Endothelial cell of umbilical vein (primary cell): Measurements from ENCODE around the gene RAMP3. TPM values are rescaled to one million over a fixed set of nuclear protein-coding genes. Genes with fewer than 3 reads are reported as not detected.
"Not testable (repeated sequence)": the region's sequence is repeated elsewhere in the genome, so short reads cannot be mapped to it uniquely, and the experiment has no call there.

ENCODE experiments used
- BruUV-seq: library from RNA; stranded (reverse); fragments of 400-500 nt; replicated peaks from 2 replicates; lab custom pipeline; 2021; lab: Mats Ljungman, UMichigan
- CTCF ChIA-PET: fragments of 300-600, 350-600 bp; sonication (Branson Sonifier 250); formaldehyde crosslinking; loops from one replicate; lab custom pipeline; 2021; ENCODE audit warnings: antibody characterized with exemption, inconsistent platforms; lab: Charles Lee
- POLR2A ChIA-PET: fragments of 300-600, 350-600 bp; sonication (Branson Sonifier 250); formaldehyde crosslinking; loops from one replicate; lab custom pipeline; 2021; ENCODE audit warnings: antibody characterized with exemption, inconsistent platforms; lab: Charles Lee
- DNase-seq: peaks from one replicate; pipeline ENCODE4 v3.0.0-alpha.2; 2011; ENCODE audit warnings: low read depth, low spot score
- FAIRE-seq: peaks from 2 replicates; lab custom pipeline; 2011; peaks lifted over from hg19 to GRCh38; lab: Jason Lieb, UNC
- H2AFZ ChIP-seq: 2 replicates; pipeline ENCODE4 v1.6.0; 2012; ENCODE audit warnings: low read depth, low read length, control low read depth, inconsistent platforms
- H3K27ac ChIP-seq: 2 replicates; pipeline ENCODE4 v1.5.1; 2011; ENCODE audit warnings: low read depth, mild to moderate bottlenecking, control low read depth, low read length, moderate library complexity; ENCODE audit not compliant: insufficient read depth
- H3K27me3 ChIP-seq, 2 experiments: 2 replicates each; pipeline versions ENCODE4 v1.6.0 to v1.6.1; 2011; ENCODE audit warnings: low read length in 2 of 2, mixed read lengths in 1 of 2; ENCODE audit not compliant: control insufficient read depth in 2 of 2, insufficient read depth in 2 of 2
- H3K36me3 ChIP-seq, 2 experiments: 2 replicates in 1 of 2; 3 replicates in 1 of 2; pipeline ENCODE4 v1.5.1; 2011; ENCODE audit warnings: low read length in 2 of 2, mild to moderate bottlenecking in 1 of 2, moderate library complexity in 1 of 2; ENCODE audit not compliant: control insufficient read depth in 2 of 2, insufficient read depth in 2 of 2; ENCODE audit errors: extremely low read depth in 1 of 2
- H3K4me1 ChIP-seq: 3 replicates; pipeline ENCODE4 v1.5.1; 2011; ENCODE audit warnings: mild to moderate bottlenecking, low read length; ENCODE audit not compliant: control insufficient read depth, insufficient read depth; ENCODE audit errors: extremely low read depth
- H3K4me2 ChIP-seq: 2 replicates; pipeline ENCODE4 v1.6.1; 2011; ENCODE audit warnings: low read length, control low read depth, mixed read lengths; ENCODE audit not compliant: insufficient read depth
- H3K4me3 ChIP-seq, 3 experiments: fragments of 200-600 bp in 1 of 3; sonication (generic), shearing (Covaris generic) in 1 of 3; replicated peaks in 1 of 3; 2 replicates each; pipeline ENCODE4 v1.5.1; 2011 to 2016; ENCODE audit warnings: control low read depth in 3 of 3, low read length in 3 of 3, mild to moderate bottlenecking in 2 of 3, inconsistent platforms in 1 of 3, low read depth in 1 of 3, moderate library complexity in 1 of 3; ENCODE audit not compliant: insufficient read depth in 1 of 3
- H3K79me2 ChIP-seq: 2 replicates; pipeline ENCODE4 v1.6.0; 2012; ENCODE audit warnings: low read length, inconsistent platforms; ENCODE audit not compliant: control insufficient read depth, insufficient read depth
- H3K9ac ChIP-seq: replicated peaks from 2 replicates; pipeline ENCODE3; 2011; ENCODE audit warnings: low read length, control low read depth; ENCODE audit not compliant: insufficient read depth; ENCODE audit errors: extremely low read depth
- H3K9me1 ChIP-seq: replicated peaks from 3 replicates; pipeline ENCODE4 v1.6.0; 2011; ENCODE audit warnings: mild to moderate bottlenecking, low read length; ENCODE audit not compliant: control insufficient read depth, insufficient read depth; ENCODE audit errors: extremely low read depth
- H3K9me3 ChIP-seq: replicated peaks from 2 replicates; pipeline ENCODE4 v1.5.1; 2012; ENCODE audit warnings: low read length, inconsistent platforms; ENCODE audit not compliant: control insufficient read depth, insufficient read depth
- H4K20me1 ChIP-seq: replicated peaks from 2 replicates; pipeline ENCODE3; 2011; ENCODE audit warnings: mild to moderate bottlenecking, low read length; ENCODE audit not compliant: control insufficient read depth, insufficient read depth; ENCODE audit errors: extremely low read depth
- EZH2 ChIP-seq: IDR thresholded peaks from 2 replicates; pipeline ENCODE4 v1.6.1; 2012; ENCODE audit warnings: borderline replicate concordance, low read depth, mild to moderate bottlenecking, moderate library complexity, low read length, inconsistent platforms; ENCODE audit not compliant: severe bottlenecking
- FOS ChIP-seq: IDR thresholded peaks from 2 replicates; pipeline ENCODE4 v1.6.1; 2011; ENCODE audit warnings: mild to moderate bottlenecking, low read length, moderate library complexity, borderline replicate concordance; ENCODE audit not compliant: insufficient read depth
- GATA2 ChIP-seq: IDR thresholded peaks from 2 replicates; pipeline ENCODE4 v1.7.0; 2011; ENCODE audit warnings: low read depth, mild to moderate bottlenecking, moderate library complexity, mixed read lengths, low read length; ENCODE audit not compliant: insufficient read length, insufficient read depth
- JUN ChIP-seq: IDR thresholded peaks from 2 replicates; pipeline ENCODE4 v1.6.1; 2011; ENCODE audit warnings: borderline replicate concordance, low read depth; ENCODE audit not compliant: insufficient read length, insufficient read depth
- MYC ChIP-seq: IDR thresholded peaks from one replicate; pipeline ENCODE4 v1.6.1; 2011; ENCODE audit warnings: mild to moderate bottlenecking, low read depth, low read length
- POLR2A ChIP-seq: IDR thresholded peaks from 2 replicates; pipeline ENCODE4 v1.6.1; 2012; ENCODE audit warnings: low read depth, mild to moderate bottlenecking, control low read depth, low read length
- POLR2AphosphoS5 ChIP-seq: IDR thresholded peaks from 2 replicates; pipeline ENCODE4 v1.6.1; 2012; ENCODE audit warnings: low read depth, mild to moderate bottlenecking, control low read depth, low read length, moderate library complexity; ENCODE audit not compliant: insufficient read depth
- dilution Hi-C: fragments of 300-500 bp; cut with MboI; formaldehyde crosslinking; loops from one replicate; pipeline ENCODE4 v1.15.0; 2019; ENCODE audit warnings: low sequenced_read_pairs; ENCODE audit not compliant: extremely low pct_ligation_motif_present
- intact Hi-C: fragments of 100-400 bp; cut with micrococcal nuclease; formaldehyde crosslinking; loops from one replicate; pipeline ENCODE4 v1.10.0; 2022
- polyA plus RNA-seq, 4 experiments: library from polyadenylated mRNA; depleted of rRNA in 3 of 4; stranded (reverse) in 3 of 4; unstranded in 1 of 4; fragments of >200 nt; gene quantifications; 2 replicates each; pipeline versions ENCODE4 v1.2.1 to v1.2.3, GENCODE V29; 2011 to 2012; ENCODE audit warnings: missing spikeins in 1 of 4
- total RNA-seq: library from RNA; stranded (reverse); gene quantifications from 2 replicates; pipeline ENCODE4 v1.2.3, GENCODE V29; 2021
- TF ChIP-seq, protein P1 (sequence below), 2 donors: IDR thresholded peaks; 1 replicate in 1 of 2; 2 replicates in 1 of 2; pipeline ENCODE4 v1.5.1; 2011; ENCODE audit warnings: low read length in 2 of 2, mild to moderate bottlenecking in 2 of 2, moderate library complexity in 2 of 2, control low read depth in 1 of 2, inconsistent platforms in 1 of 2, low read depth in 1 of 2; ENCODE audit not compliant: insufficient read depth in 1 of 2; ENCODE audit errors: extremely low read depth in 1 of 2
- TF ChIP-seq, protein P2 (sequence below): IDR thresholded peaks from 2 replicates; pipeline ENCODE4 v1.6.1; 2011; ENCODE audit not compliant: insufficient read depth, insufficient read length

The RAMP3 gene
- total and polyA plus RNA-seq, 2 donors (not counting 3 experiments of a cell fraction or from before 2014, with no cell fraction given) = not detected

DNA sequence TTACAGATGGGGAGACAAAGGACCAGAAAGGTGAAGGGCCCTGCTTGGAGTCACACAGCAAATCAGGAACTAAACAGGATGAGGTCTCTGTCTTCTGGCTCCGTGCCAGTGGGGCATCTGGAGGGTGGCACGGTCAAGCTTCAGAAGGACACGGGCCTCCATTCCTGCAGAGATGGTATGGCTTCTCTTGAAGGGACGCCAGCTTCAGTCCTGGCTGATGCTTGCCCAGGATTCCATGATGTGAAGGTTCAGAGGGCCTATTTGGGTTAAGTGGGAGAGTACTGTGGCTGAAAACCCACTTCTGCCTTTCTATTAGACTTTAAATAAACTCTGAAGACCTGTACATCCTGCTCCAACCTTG, 6.1 kb downstream of the RAMP3 start:
- CTCF ChIA-PET = interaction anchor here (1.1 kb wide), 1 partner anchor 96 kb away, joined by 3 read pairs; no protein-coding TSS in a partner anchor

DNA sequence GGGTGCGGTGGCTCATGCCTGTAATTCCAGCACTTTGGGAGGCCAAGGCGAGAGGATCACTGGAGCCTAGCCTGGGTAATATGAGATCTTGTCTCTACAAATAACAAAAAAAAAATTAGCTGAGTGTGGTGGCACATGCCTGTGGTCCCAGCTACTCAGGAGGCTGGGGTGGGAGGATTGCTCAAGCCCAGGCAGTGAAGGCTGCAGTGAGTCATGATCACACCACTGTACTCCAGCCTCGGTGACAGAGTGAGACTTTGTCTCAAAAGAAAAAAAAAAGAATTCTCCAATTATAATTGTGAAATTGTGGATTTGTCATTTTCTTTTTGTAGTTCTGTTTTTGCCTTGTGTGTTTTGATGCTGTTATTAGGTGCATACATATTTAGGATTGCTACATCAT, 6.7 kb downstream of the RAMP3 start:
- H3K4me2 ChIP-seq, H2AFZ ChIP-seq, H4K20me1 ChIP-seq, H3K36me3 ChIP-seq, H3K27ac ChIP-seq, H3K4me3 ChIP-seq, DNase-seq, H3K9me1 ChIP-seq, H3K4me1 ChIP-seq, H3K9ac ChIP-seq, intact Hi-C loops, POLR2A ChIA-PET, dilution Hi-C loops, H3K79me2 ChIP-seq, H3K27me3 ChIP-seq, H3K9me3 ChIP-seq, BruUV-seq, FAIRE-seq: not testable (repeated sequence)
- CTCF ChIA-PET = interaction anchor here (1.1 kb wide), 1 partner anchor 95 kb away, joined by 3 read pairs; no protein-coding TSS in a partner anchor

More for the DNA sequence above, 6.1 kb downstream of the RAMP3 start:
- POLR2A ChIA-PET = no interaction called here
- FAIRE-seq (no peak), DNase-seq (no peak)
- Histone ChIP-seq H2AFZ (no peak overlapping the region), H3K4me2 (no peak overlapping the region), H4K20me1 (no peaks in the 10 kb centered on the region), H3K4me3 (no peak overlapping the region), H3K9me3 (no peaks in the 10 kb centered on the region), H3K9ac (no peak overlapping the region), H3K27me3 (peaks cover 5 to 7% of the 10 kb centered on the region in 2 experiments), H3K9me1 (no peaks in the 10 kb centered on the region), H3K79me2 (no peaks in the 10 kb centered on the region), H3K4me1 (no peaks in the 10 kb centered on the region), H3K36me3 (no peaks in the 10 kb centered on the region), H3K27ac (no peak overlapping the region)
- dilution Hi-C loops (no loop called here), intact Hi-C loops (no loop called here)
- BruUV-seq = no TSS peak
- TF ChIP-seq GATA2 = no peak
- no peak for TF ChIP-seq JUN
- TF ChIP-seq MYC = no peak
- TF ChIP-seq EZH2 = no peak
- TF ChIP-seq POLR2A = no peak
- TF ChIP-seq, protein P1, sequence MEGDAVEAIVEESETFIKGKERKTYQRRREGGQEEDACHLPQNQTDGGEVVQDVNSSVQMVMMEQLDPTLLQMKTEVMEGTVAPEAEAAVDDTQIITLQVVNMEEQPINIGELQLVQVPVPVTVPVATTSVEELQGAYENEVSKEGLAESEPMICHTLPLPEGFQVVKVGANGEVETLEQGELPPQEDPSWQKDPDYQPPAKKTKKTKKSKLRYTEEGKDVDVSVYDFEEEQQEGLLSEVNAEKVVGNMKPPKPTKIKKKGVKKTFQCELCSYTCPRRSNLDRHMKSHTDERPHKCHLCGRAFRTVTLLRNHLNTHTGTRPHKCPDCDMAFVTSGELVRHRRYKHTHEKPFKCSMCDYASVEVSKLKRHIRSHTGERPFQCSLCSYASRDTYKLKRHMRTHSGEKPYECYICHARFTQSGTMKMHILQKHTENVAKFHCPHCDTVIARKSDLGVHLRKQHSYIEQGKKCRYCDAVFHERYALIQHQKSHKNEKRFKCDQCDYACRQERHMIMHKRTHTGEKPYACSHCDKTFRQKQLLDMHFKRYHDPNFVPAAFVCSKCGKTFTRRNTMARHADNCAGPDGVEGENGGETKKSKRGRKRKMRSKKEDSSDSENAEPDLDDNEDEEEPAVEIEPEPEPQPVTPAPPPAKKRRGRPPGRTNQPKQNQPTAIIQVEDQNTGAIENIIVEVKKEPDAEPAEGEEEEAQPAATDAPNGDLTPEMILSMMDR (IDR thresholded peaks at IDR 0.05; ENCODE audit: extremely low read depth in 1 of 2, insufficient read depth in 1 of 2, low read depth in 1 of 2, low read length in 2 of 2) = no peak
- no peak for TF ChIP-seq FOS
- TF ChIP-seq, protein P2, sequence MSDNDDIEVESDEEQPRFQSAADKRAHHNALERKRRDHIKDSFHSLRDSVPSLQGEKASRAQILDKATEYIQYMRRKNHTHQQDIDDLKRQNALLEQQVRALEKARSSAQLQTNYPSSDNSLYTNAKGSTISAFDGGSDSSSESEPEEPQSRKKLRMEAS = no peak
- no peak for TF ChIP-seq POLR2AphosphoS5
